ENCODE measurements around the gene GABBR2.

Gene GABBR2

GRCh38 chr9:98304381-98304780 is 404.4 kb downstream of the GABBR2 start:
- Histone ChIP-seq H3K4me1 (ENCODE audit: control insufficient read depth, low read length) (no peaks in the 10 kb centered on the region), H4K20me1 (ENCODE audit: control insufficient read depth, insufficient read depth, low read depth, low read length) (no peaks in the 10 kb centered on the region), H3K4me3 (ENCODE audit: low read length) (no peak overlapping the region), H3K36me3 (ENCODE audit: control insufficient read depth, low read length) (no peaks in the 10 kb centered on the region), H3K9me3 (ENCODE audit: control insufficient read depth, insufficient read depth, low read length) (no peaks in the 10 kb centered on the region), H3K27me3 (ENCODE audit: control insufficient read depth, low read length) (no peaks in the 10 kb centered on the region), H3K4me2 (ENCODE audit: low read length) (no peak overlapping the region), H3K9me2 (replicated peaks; ENCODE audit: control insufficient read depth, low read length) (no peaks in the 10 kb centered on the region), H3K79me2 (ENCODE audit: control insufficient read depth, low read length) (no peaks in the 10 kb centered on the region), H3K27ac (ENCODE audit: low read depth, low read length) (no peak overlapping the region), H3F3A (ENCODE audit: control insufficient read depth, insufficient read depth) (no peaks in the 10 kb centered on the region)
- TF ChIP-seq, protein P1, sequence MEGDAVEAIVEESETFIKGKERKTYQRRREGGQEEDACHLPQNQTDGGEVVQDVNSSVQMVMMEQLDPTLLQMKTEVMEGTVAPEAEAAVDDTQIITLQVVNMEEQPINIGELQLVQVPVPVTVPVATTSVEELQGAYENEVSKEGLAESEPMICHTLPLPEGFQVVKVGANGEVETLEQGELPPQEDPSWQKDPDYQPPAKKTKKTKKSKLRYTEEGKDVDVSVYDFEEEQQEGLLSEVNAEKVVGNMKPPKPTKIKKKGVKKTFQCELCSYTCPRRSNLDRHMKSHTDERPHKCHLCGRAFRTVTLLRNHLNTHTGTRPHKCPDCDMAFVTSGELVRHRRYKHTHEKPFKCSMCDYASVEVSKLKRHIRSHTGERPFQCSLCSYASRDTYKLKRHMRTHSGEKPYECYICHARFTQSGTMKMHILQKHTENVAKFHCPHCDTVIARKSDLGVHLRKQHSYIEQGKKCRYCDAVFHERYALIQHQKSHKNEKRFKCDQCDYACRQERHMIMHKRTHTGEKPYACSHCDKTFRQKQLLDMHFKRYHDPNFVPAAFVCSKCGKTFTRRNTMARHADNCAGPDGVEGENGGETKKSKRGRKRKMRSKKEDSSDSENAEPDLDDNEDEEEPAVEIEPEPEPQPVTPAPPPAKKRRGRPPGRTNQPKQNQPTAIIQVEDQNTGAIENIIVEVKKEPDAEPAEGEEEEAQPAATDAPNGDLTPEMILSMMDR (IDR thresholded peaks at IDR 0.05; ENCODE audit: low read depth, low read length, poor library complexity, severe bottlenecking): no peak

DNA sequence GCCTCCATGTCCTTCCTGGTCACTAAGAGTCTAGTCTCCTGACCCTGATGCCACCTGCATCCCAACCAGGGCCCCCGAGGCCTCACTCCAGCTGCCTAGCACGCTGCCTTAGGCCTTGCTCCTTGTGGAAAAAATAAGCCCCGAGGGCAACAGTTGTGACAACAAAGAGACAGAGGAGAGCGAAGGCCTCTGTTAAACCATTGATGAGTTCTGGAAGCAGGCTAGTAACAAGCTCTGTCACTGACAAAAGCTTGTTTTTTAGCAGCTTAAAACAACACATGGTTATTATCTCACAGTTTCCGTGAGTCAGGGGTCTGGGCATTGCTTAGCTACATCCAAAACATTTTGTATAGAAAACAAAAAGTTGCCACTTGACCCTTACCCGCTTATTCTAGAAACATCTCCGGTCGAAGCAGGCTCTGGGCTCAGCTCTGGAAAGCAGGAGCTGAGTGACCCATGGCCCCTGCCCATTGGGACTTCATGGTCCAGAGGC is 405.1 kb downstream of the GABBR2 start:
- Histone ChIP-seq H3K27me3 (ENCODE audit: control insufficient read depth, low read length) (no peaks in the 10 kb centered on the region), H3F3A (ENCODE audit: control insufficient read depth, insufficient read depth) (no peaks in the 10 kb centered on the region), H3K4me3 (ENCODE audit: low read length) (no peak overlapping the region), H3K79me2 (ENCODE audit: control insufficient read depth, low read length) (no peaks in the 10 kb centered on the region), H3K9me3 (ENCODE audit: control insufficient read depth, insufficient read depth, low read length) (no peaks in the 10 kb centered on the region), H4K20me1 (ENCODE audit: control insufficient read depth, insufficient read depth, low read depth, low read length) (no peaks in the 10 kb centered on the region), H3K9me2 (replicated peaks; ENCODE audit: control insufficient read depth, low read length) (no peaks in the 10 kb centered on the region), H3K4me1 (ENCODE audit: control insufficient read depth, low read length) (no peaks in the 10 kb centered on the region), H3K4me2 (ENCODE audit: low read length) (no peak overlapping the region), H3K36me3 (ENCODE audit: control insufficient read depth, low read length) (no peaks in the 10 kb centered on the region), H3K27ac (ENCODE audit: low read depth, low read length) (no peak overlapping the region)
- TF ChIP-seq, protein P1 (IDR thresholded peaks at IDR 0.05; ENCODE audit: low read depth, low read length, poor library complexity, severe bottlenecking): no peak
- no peak for TF ChIP-seq EZH2phosphoT487 (IDR thresholded peaks at IDR 0.05; ENCODE audit: borderline replicate concordance, low read length)

GRCh38 chr9:98302938-98303632 is 405.6 kb downstream of the GABBR2 start:
- TF ChIP-seq, protein P1 (IDR thresholded peaks at IDR 0.05; ENCODE audit: low read depth, low read length, poor library complexity, severe bottlenecking): no peak
- TF ChIP-seq EZH2phosphoT487 (IDR thresholded peaks at IDR 0.05; ENCODE audit: borderline replicate concordance, low read length): no peak
- Histone ChIP-seq H3K4me1 (ENCODE audit: control insufficient read depth, low read length) (no peaks in the 10 kb centered on the region), H4K20me1 (ENCODE audit: control insufficient read depth, insufficient read depth, low read depth, low read length) (no peaks in the 10 kb centered on the region), H3K79me2 (ENCODE audit: control insufficient read depth, low read length) (no peaks in the 10 kb centered on the region), H3K9me3 (ENCODE audit: control insufficient read depth, insufficient read depth, low read length) (no peaks in the 10 kb centered on the region), H3K27me3 (ENCODE audit: control insufficient read depth, low read length) (no peaks in the 10 kb centered on the region), H3K36me3 (ENCODE audit: control insufficient read depth, low read length) (no peaks in the 10 kb centered on the region), H3K4me3 (ENCODE audit: low read length) (no peak overlapping the region), H3K4me2 (ENCODE audit: low read length) (no peak overlapping the region), H3F3A (ENCODE audit: control insufficient read depth, insufficient read depth) (no peaks in the 10 kb centered on the region), H3K9me2 (replicated peaks; ENCODE audit: control insufficient read depth, low read length) (no peaks in the 10 kb centered on the region), H3K27ac (ENCODE audit: low read depth, low read length) (no peak overlapping the region)
